Measurements from ENCODE around the gene CTNNA1. TPM values are rescaled to one million over a fixed set of nuclear protein-coding genes. Genes with fewer than 3 reads are reported as not detected.
"Not testable (repeated sequence)": the region's sequence is repeated elsewhere in the genome, so short reads cannot be mapped to it uniquely, and the experiment has no call there.

CTNNA1 gene
- total and polyA plus RNA-seq, 2 of the 8 experiments (the other 6 are each of a cell fraction or from before 2014, with no cell fraction given) = 115 to 349 TPM

DNA sequence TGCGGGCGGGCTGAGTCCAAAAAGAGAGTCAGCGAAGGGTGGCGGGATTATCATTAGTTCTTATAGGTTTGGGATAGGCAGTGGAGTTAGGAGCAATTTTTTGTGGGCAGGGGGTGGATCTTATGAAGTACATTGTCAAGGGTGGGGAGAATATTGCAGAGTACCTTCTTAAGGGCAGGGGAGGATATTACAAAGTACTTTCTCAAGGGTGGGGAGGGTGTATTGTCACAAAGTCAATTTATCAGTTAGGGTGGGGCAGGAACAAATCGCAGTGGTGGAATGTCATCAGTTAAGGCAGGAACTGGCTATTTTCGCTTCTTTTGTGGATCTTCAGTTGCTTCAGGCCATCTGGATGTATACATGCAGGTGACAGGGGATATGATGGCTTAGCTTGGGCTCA is 81.6 kb downstream of the CTNNA1 start:
- not testable (repeated sequence) for H3K14ac ChIP-seq (ENCODE audit: insufficient read length); H2AFZ ChIP-seq (ENCODE audit: low read length); DNase-seq (ENCODE audit: low read depth in 1 of 2, low spot score in 2 of 2); H2BK12ac ChIP-seq (ENCODE audit: low read depth, low read length); H3K56ac ChIP-seq (replicated peaks; ENCODE audit: insufficient read length, low read depth, low read length); H3K9me3 ChIP-seq (ENCODE audit: insufficient read depth in 2 of 2, low read depth in 1 of 2, low read length in 1 of 2); H3K27me3 ChIP-seq (replicated peaks in 1 of 4; ENCODE audit: control insufficient read depth in 3 of 4, extremely low read depth in 1 of 4, insufficient read depth in 3 of 4, low read length in 3 of 4); H3K9ac ChIP-seq (replicated peaks in 1 of 4; ENCODE audit: extremely low read depth in 1 of 4, low read depth in 3 of 4, low read length in 3 of 4); FAIRE-seq; H3K36me3 ChIP-seq (ENCODE audit: control insufficient read depth in 2 of 4, insufficient read depth in 4 of 4, low read length in 3 of 4); H4K8ac ChIP-seq (ENCODE audit: extremely low read depth, insufficient read depth, low read length); H2BK15ac ChIP-seq (ENCODE audit: low read length); H3K23me2 ChIP-seq (ENCODE audit: low read depth, low read length); H2BK20ac ChIP-seq (ENCODE audit: low read length); H3K79me1 ChIP-seq (ENCODE audit: low read depth, low read length); H3K4ac ChIP-seq (replicated peaks; ENCODE audit: insufficient read length, low read depth, low read length); H3K23ac ChIP-seq (ENCODE audit: insufficient read length); H4K20me1 ChIP-seq (replicated peaks in 1 of 2; ENCODE audit: control insufficient read depth in 1 of 2, insufficient read depth in 2 of 2, low read length in 2 of 2); H2AK5ac ChIP-seq (ENCODE audit: low read depth, low read length)
- H3K4me1 ChIP-seq (replicated peaks in 1 of 4; ENCODE audit: control insufficient read depth in 3 of 4, insufficient read depth in 4 of 4, low read length in 3 of 4) = peaks cover 0 to 33% (median 16%) of the 10 kb centered on the region in 4 experiments; a peak in 6 of 7 replicates
- peaks cover 0 to 63% of the 10 kb centered on the region in 2 experiments; a peak in 2 of 4 replicates for H3K79me2 ChIP-seq (ENCODE audit: control insufficient read depth in 1 of 2, insufficient read depth in 2 of 2, low read length in 2 of 2)
- H2BK120ac ChIP-seq (replicated peaks; ENCODE audit: low read depth, low read length) = peak overlapping the region; percentile 57
- H3K18ac ChIP-seq (ENCODE audit: extremely low read depth, low read length) = peak overlapping the region; percentile 22; the same call in 1 of the 2 replicates
- H4K5ac ChIP-seq (ENCODE audit: insufficient read length, low read depth, low read length) = peak overlapping the region; percentile 47
- H4K91ac ChIP-seq (replicated peaks; ENCODE audit: insufficient read length, low read length) = peak overlapping the region; percentile 86
- peak overlapping the region; percentile 37; the same call in 1 of the 2 replicates for H3K27ac ChIP-seq (ENCODE audit: low read depth, low read length)
- H3K4me3 ChIP-seq (ENCODE audit: extremely low read depth in 1 of 4, insufficient read depth in 2 of 4, low read depth in 3 of 4, low read length in 4 of 4) = peak overlapping the region in 1 of 4 experiments; percentile 48; a peak in 1 of 8 replicates
- POLR2A ChIA-PET (ENCODE audit: partially characterized antibody) = interaction anchor here (0.9 to 1.6 kb wide), 4 partner anchors 13 to 441 kb away, joined by 3 to 4 read pairs (median 4); no protein-coding TSS in a partner anchor
- H2BK5ac ChIP-seq (ENCODE audit: low read depth, low read length) = peak overlapping the region; percentile 12; the same call in 1 of the 2 replicates
- WGBS, 2 experiments (ENCODE audit: extremely low coverage in 1 of 2, insufficient coverage in 1 of 2, insufficient read length in 1 of 2, insufficient replicate concordance in 2 of 2, low coverage in 1 of 2, low lambda C conversion rate in 2 of 2, missing lambda C conversion rate in 1 of 2) = 71% methylated on average over 6 of the region's 6 CpGs; no CpG with 5 or more reads in 1 of the 2 experiments
- peak overlapping the region in 1 of 2 experiments; percentile 47; a peak in 1 of 4 replicates for H3K4me2 ChIP-seq (ENCODE audit: insufficient read depth in 1 of 2, low read depth in 2 of 2, low read length in 2 of 2)
- CTCF ChIA-PET (ENCODE audit: partially characterized antibody) = interaction anchor here (1.2 to 4.0 kb wide), 2 partner anchors 10 to 84 kb away, joined by 3 to 25 read pairs; no protein-coding TSS in a partner anchor
